ENCODE data around the gene ADH4.

DNA sequence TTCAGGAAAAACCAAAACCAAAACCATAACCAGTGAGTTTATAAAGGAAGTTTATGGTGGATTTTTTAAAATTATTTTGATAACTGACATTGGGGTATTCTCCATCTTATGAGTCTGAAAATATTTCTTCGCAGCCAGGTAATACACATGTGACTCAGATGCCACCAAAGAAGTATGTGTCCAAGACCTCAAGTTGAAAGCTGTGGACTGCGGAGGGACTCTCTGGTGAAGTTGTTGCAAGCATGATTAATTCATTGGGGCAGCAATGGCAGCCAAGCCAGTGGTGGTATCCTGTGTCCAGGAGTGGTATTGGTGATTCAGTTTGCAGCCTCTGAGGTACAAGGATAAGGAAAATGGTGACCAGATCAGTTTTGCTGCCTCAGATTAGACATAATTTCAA lies 41.5 kb downstream of the ADH4 start:
- TF ChIP-seq, protein P1, sequence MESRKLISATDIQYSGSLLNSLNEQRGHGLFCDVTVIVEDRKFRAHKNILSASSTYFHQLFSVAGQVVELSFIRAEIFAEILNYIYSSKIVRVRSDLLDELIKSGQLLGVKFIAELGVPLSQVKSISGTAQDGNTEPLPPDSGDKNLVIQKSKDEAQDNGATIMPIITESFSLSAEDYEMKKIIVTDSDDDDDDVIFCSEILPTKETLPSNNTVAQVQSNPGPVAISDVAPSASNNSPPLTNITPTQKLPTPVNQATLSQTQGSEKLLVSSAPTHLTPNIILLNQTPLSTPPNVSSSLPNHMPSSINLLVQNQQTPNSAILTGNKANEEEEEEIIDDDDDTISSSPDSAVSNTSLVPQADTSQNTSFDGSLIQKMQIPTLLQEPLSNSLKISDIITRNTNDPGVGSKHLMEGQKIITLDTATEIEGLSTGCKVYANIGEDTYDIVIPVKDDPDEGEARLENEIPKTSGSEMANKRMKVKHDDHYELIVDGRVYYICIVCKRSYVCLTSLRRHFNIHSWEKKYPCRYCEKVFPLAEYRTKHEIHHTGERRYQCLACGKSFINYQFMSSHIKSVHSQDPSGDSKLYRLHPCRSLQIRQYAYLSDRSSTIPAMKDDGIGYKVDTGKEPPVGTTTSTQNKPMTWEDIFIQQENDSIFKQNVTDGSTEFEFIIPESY (IDR thresholded peaks at IDR 0.05; ENCODE audit: borderline replicate concordance, low read depth): no peak
- TF ChIP-seq POLR2AphosphoS5 (IDR thresholded peaks at IDR 0.05; ENCODE audit: low read depth, low read length) (no peak), EP300 (IDR thresholded peaks at IDR 0.05; ENCODE audit: borderline replicate concordance in 1 of 2, low read depth in 1 of 2, low read length in 1 of 2) (no peak), GATA2 (CRISPR knock-in tag; IDR thresholded peaks at IDR 0.05) (no peak), TCF12 (IDR thresholded peaks at IDR 0.05) (no peak), SMC3 (IDR thresholded peaks at IDR 0.05; ENCODE audit: low read depth, low read length) (no peak), CHD2 (IDR thresholded peaks at IDR 0.05; ENCODE audit: low read length, partially characterized antibody) (no peak), RFX5 (IDR thresholded peaks at IDR 0.05; ENCODE audit: low read length) (no peak)
- TF ChIP-seq, protein P2, sequence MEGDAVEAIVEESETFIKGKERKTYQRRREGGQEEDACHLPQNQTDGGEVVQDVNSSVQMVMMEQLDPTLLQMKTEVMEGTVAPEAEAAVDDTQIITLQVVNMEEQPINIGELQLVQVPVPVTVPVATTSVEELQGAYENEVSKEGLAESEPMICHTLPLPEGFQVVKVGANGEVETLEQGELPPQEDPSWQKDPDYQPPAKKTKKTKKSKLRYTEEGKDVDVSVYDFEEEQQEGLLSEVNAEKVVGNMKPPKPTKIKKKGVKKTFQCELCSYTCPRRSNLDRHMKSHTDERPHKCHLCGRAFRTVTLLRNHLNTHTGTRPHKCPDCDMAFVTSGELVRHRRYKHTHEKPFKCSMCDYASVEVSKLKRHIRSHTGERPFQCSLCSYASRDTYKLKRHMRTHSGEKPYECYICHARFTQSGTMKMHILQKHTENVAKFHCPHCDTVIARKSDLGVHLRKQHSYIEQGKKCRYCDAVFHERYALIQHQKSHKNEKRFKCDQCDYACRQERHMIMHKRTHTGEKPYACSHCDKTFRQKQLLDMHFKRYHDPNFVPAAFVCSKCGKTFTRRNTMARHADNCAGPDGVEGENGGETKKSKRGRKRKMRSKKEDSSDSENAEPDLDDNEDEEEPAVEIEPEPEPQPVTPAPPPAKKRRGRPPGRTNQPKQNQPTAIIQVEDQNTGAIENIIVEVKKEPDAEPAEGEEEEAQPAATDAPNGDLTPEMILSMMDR (IDR thresholded peaks at IDR 0.05): no peak
- TF ChIP-seq, protein P3, sequence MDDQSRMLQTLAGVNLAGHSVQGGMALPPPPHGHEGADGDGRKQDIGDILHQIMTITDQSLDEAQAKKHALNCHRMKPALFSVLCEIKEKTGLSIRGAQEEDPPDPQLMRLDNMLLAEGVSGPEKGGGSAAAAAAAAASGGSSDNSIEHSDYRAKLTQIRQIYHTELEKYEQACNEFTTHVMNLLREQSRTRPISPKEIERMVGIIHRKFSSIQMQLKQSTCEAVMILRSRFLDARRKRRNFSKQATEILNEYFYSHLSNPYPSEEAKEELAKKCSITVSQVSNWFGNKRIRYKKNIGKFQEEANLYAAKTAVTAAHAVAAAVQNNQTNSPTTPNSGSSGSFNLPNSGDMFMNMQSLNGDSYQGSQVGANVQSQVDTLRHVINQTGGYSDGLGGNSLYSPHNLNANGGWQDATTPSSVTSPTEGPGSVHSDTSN (IDR thresholded peaks at IDR 0.05): no peak
- TF ChIP-seq, protein P4, sequence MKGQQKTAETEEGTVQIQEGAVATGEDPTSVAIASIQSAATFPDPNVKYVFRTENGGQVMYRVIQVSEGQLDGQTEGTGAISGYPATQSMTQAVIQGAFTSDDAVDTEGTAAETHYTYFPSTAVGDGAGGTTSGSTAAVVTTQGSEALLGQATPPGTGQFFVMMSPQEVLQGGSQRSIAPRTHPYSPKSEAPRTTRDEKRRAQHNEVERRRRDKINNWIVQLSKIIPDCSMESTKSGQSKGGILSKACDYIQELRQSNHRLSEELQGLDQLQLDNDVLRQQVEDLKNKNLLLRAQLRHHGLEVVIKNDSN (IDR thresholded peaks at IDR 0.05; ENCODE audit: borderline replicate concordance, low read depth): no peak
